KBM-7 (cell line): ENCODE results near the gene DPM2.

Source experiments
- DNase-seq: peaks from one replicate; pipeline ENCODE4 v3.0.0-alpha.2; 2015
- in situ Hi-C: fragments of 300-500 bp; cut with MboI; formaldehyde crosslinking; loops from 2 replicates; pipeline ENCODE4 v1.14.3; 2020; ENCODE audit warnings: low sequenced_read_pairs, low pct_unique_long_range_greater_than_20kb, mixed read lengths

The DPM2 gene

GRCh38 chr9:127892831-127893230, 44.8 kb downstream of the DPM2 start:
- DNase-seq: no peak
- in situ Hi-C loops: no loop called here

DNA sequence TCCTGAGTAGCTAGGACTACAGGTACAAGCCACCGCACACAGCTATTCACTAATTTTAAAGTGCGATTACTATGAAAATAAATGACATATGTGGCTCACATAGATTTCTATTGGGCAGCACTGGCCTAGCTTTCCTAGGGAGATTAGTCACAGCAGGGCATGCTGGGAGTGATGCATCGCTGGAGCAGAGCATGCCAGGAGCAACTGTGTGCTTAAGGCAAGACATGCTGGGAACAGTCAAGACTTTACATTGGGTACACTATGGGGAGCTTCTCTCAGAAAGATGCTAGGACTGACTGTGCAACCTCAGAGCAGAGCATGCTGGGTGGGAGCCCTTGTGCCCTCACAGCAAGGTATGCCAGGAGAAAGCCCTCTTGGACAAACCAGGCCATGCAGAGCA, 47.6 kb downstream of the DPM2 start:
- no peak for DNase-seq
- in situ Hi-C loops: no loop called here

- in situ Hi-C loops: no loop called here
- no peak for DNase-seq
These were observed 49.9 kb downstream of the DPM2 start for GRCh38 chr9:127887792-127888191.

DNA sequence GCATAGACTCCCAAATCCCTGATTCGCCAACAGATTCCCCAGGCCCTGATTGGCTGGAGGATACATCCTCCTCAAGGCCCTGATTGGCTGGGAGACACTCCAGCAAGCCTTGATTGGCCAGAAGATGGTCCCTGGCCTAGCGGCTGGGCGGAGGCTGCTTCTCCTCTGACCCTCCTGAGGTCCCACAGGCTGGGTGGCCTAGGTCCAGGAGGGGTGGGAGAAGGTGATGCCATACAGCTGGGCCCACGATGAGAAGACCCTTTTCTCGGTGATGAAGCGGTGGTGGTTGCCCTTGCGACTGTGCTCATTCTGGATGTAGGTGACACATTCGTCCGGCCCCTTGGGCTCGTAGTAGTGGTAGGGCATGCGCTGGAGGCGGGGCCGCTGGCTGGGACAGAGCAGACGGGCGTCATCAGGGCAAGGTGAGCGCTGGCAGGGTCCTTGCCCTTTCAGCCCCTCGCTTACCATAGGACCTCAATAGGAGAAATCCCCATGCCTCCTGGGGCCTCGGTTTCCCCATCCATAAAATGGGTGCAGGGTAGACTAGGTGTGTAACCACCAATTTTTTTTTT, 51.2 kb downstream of the DPM2 start:
- in situ Hi-C loops: no loop called here
- no peak for DNase-seq

DNA sequence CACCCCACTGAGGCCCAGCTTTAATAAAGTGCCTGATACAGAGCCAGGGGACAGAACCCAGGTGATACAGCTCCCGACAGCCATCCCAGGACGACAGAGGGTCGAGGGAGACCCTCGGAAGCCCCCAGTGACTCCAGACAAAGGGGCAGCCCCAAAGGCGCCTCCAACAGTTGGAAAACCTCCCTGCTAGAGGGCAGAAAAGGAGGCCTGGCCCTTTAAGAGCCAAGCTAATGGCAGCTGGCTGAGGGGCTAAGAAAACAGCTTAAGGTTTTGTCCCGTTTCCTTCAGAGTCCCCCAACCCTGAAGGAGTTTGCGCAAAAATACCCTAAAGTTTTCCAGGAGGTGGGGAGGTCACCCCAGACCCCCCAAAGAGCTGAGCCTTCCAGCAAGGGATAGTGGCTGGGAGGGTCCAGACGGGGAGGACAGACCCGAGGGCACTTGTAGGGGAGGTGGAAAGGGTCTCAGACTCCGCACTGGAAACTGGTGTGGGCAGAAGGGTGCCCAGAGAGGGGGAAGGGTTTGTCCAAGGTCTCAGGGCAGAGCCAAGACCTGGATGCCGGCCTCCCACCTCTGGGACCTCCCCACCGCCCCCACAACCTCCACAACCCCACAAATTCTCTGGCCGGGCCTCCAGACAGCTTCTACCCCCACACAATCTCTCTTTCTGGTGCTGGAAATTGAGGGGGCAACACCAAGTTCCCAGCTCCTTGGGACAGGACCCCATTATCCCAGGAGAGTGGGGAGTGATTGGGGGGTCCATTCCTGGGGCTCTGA, 52.0 kb downstream of the DPM2 start:
- in situ Hi-C loops: no loop called here
- no peak for DNase-seq
